ENCODE results near the gene GANAB. TPM values are rescaled to one million over a fixed set of nuclear protein-coding genes. Genes with fewer than 3 reads are reported as not detected.
"Not testable (repeated sequence)": the region's sequence is repeated elsewhere in the genome, so short reads cannot be mapped to it uniquely, and the experiment has no call there.

GANAB gene
- total and polyA plus RNA-seq, 4 donors, result 45.2 to 209 (median 148) TPM

- no peaks in the 10 kb centered on the region for H3K9me3 ChIP-seq (ENCODE audit: control insufficient read depth in 4 of 4, low read length in 3 of 4)
- DNase-seq (ENCODE audit: low spot score), result peak; percentile 84
- no peak overlapping the region for H3K4me3 ChIP-seq (ENCODE audit: low read depth in 1 of 3, low read length in 3 of 3)
- TF ChIP-seq RAD21 (IDR thresholded peaks at IDR 0.05) (peak; percentile 80 to 88), EGR1 (IDR thresholded peaks at IDR 0.05; ENCODE audit: low read depth in 2 of 2) (no peak), HNF4A (conservative IDR thresholded peaks at IDR 0.05) (peak in 1 of 2 donors; percentile 16), GABPA (IDR thresholded peaks at IDR 0.05 in 1 of 2, conservative IDR thresholded peaks at IDR 0.05 in 1 of 2) (peak in 1 of 2 donors; percentile 30), RXRA (IDR thresholded peaks at IDR 0.05) (peak; percentile 12 to 37), ZBTB33 (IDR thresholded peaks at IDR 0.05) (no peak), FOXA2 (IDR thresholded peaks at IDR 0.05) (no peak), CTCF (IDR thresholded peaks at IDR 0.05; ENCODE audit: low read depth, low read length, missing input control) (peak; percentile 70), YY1 (IDR thresholded peaks at IDR 0.05) (no peak), HNF4G (IDR thresholded peaks at IDR 0.05) (no peak), MAX (IDR thresholded peaks at IDR 0.05) (no peak), ATF3 (IDR thresholded peaks at IDR 0.05) (no peak)
- peaks cover 8 to 24% (median 18%) of the 10 kb centered on the region in 4 donors for H3K36me3 ChIP-seq (ENCODE audit: control insufficient read depth in 4 of 4, insufficient read depth in 3 of 4, low read depth in 1 of 4, low read length in 3 of 4)
- H3K9ac ChIP-seq (ENCODE audit: low read depth in 1 of 2, low read length in 2 of 2), result no peak overlapping the region
- H3K27me3 ChIP-seq (ENCODE audit: control insufficient read depth in 4 of 4, insufficient read depth in 4 of 4, low read length in 3 of 4), result no peaks in the 10 kb centered on the region
- H3K4me1 ChIP-seq (ENCODE audit: control insufficient read depth in 4 of 4, insufficient read depth in 4 of 4, low read length in 3 of 4), result peaks cover 0 to 5% (median 1%) of the 10 kb centered on the region in 4 donors
- H3K27ac ChIP-seq (ENCODE audit: low read depth in 1 of 2, low read length in 2 of 2), result no peak overlapping the region
- WGBS, result 56% methylated on average over 14 of the region's 14 CpGs
Measured at GRCh38 chr11:62694455-62695167, 48.2 kb upstream of the GANAB start.

- not testable (repeated sequence) for H3K27ac ChIP-seq (ENCODE audit: low read depth in 1 of 2, low read length in 2 of 2); H3K27me3 ChIP-seq (ENCODE audit: control insufficient read depth in 4 of 4, insufficient read depth in 4 of 4, low read length in 3 of 4); H3K4me3 ChIP-seq (ENCODE audit: low read depth in 1 of 3, low read length in 3 of 3); DNase-seq (ENCODE audit: low spot score); H3K9me3 ChIP-seq (ENCODE audit: control insufficient read depth in 4 of 4, low read length in 3 of 4); H3K9ac ChIP-seq (ENCODE audit: low read depth in 1 of 2, low read length in 2 of 2); H3K4me1 ChIP-seq (ENCODE audit: control insufficient read depth in 4 of 4, insufficient read depth in 4 of 4, low read length in 3 of 4)
- peaks cover 6 to 24% (median 18%) of the 10 kb centered on the region in 4 donors for H3K36me3 ChIP-seq (ENCODE audit: control insufficient read depth in 4 of 4, insufficient read depth in 3 of 4, low read depth in 1 of 4, low read length in 3 of 4)
- 81% methylated on average over 4 of the region's 4 CpGs for WGBS
Measured at GRCh38 chr11:62693624-62694023, 47.2 kb upstream of the GANAB start.
